ES-I3 (cell line): Measurements from ENCODE around the gene PRMT9.

Experiments
- H3K36me3 ChIP-seq: 2 replicates; pipeline ENCODE4 v1.6.1; 2013; ENCODE audit warnings: mild to moderate bottlenecking, low read length, control low read depth, moderate library complexity; ENCODE audit not compliant: insufficient read depth
- H3K4me1 ChIP-seq: 2 replicates; pipeline ENCODE4 v1.6.1; 2013; ENCODE audit warnings: mild to moderate bottlenecking, control low read depth, low read length; ENCODE audit not compliant: insufficient read depth
- H3K9ac ChIP-seq: 2 replicates; pipeline ENCODE4 v1.6.1; 2013; ENCODE audit warnings: low read depth, mild to moderate bottlenecking, low read length, moderate library complexity
- H3K9me3 ChIP-seq: 2 replicates; pipeline ENCODE4 v1.6.1; 2013; ENCODE audit warnings: mild to moderate bottlenecking, low read length, moderate library complexity; ENCODE audit not compliant: control insufficient read depth, insufficient read depth

PRMT9 gene

GRCh38 chr4:147590249-147590920 is 93.6 kb downstream of the PRMT9 start:
- Histone ChIP-seq H3K36me3 (no peaks in the 10 kb centered on the region), H3K4me1 (no peaks in the 10 kb centered on the region), H3K9ac (no peak overlapping the region), H3K9me3 (no peaks in the 10 kb centered on the region; the same call in 1 of the 2 replicates)

- no peaks in the 10 kb centered on the region for H3K36me3 ChIP-seq
- H3K4me1 ChIP-seq: no peaks in the 10 kb centered on the region
- no peaks in the 10 kb centered on the region; the same call in 1 of the 2 replicates for H3K9me3 ChIP-seq
- H3K9ac ChIP-seq: no peak overlapping the region
Measured at GRCh38 chr4:147589586-147589985, 94.4 kb downstream of the PRMT9 start.
